ENCODE measurements around the gene CHURC1. TPM values are rescaled to one million over a fixed set of nuclear protein-coding genes. Genes with fewer than 3 reads are reported as not detected.

CHURC1 gene
- polyA plus RNA-seq, 1 donor (not counting 4 experiments of a cell fraction or from before 2014, with no cell fraction given): 126 TPM

- H3K4me3 ChIP-seq (ENCODE audit: control insufficient read depth in 2 of 3, extremely low read depth in 1 of 3, insufficient read depth in 2 of 3, low read depth in 1 of 3, low read length in 3 of 3): no peak overlapping the region
- H3K36me3 ChIP-seq (ENCODE audit: control insufficient read depth in 2 of 2, extremely low read depth in 1 of 2, insufficient read depth in 2 of 2, low read length in 2 of 2): peaks cover 0 to 13% of the 10 kb centered on the region in 2 experiments
- DNase-seq (ENCODE audit: low read depth, low spot score) (no peak), FAIRE-seq (no peak)
- no peak for TF ChIP-seq CTCF (optimal IDR thresholded peaks at IDR 0.05 in 1 of 3, IDR thresholded peaks at IDR 0.05 in 1 of 3, conservative IDR thresholded peaks at IDR 0.05 in 1 of 3; ENCODE audit: extremely low read depth in 1 of 3, insufficient read depth in 2 of 3, low read length in 3 of 3)
- no peak for TF ChIP-seq EZH2 (IDR thresholded peaks at IDR 0.05; ENCODE audit: low read length)
- no peaks in the 10 kb centered on the region for H3K9me1 ChIP-seq (ENCODE audit: control insufficient read depth, extremely low read depth, insufficient read depth, low read length)
- H3K9me3 ChIP-seq (ENCODE audit: control insufficient read depth, low read depth, low read length): no peaks in the 10 kb centered on the region
- dilution Hi-C loops (cut with MboI; ENCODE audit: extremely low pct_ligation_motif_present, low sequenced_read_pairs): no loop called here
- H3K4me1 ChIP-seq (ENCODE audit: control insufficient read depth, extremely low read depth, insufficient read depth, low read length): peaks cover 16% of the 10 kb centered on the region
- H4K20me1 ChIP-seq (ENCODE audit: control insufficient read depth, extremely low read depth, insufficient read depth, low read length): no peaks in the 10 kb centered on the region
- no peak overlapping the region for H2AFZ ChIP-seq (ENCODE audit: control insufficient read depth, low read length)
- no peaks in the 10 kb centered on the region for H3K27me3 ChIP-seq (ENCODE audit: control insufficient read depth, extremely low read depth, insufficient read depth, low read length)
- H3K27ac ChIP-seq (ENCODE audit: control insufficient read depth, insufficient read depth, low read length): no peak overlapping the region
- no peak overlapping the region for H3K9ac ChIP-seq (ENCODE audit: control insufficient read depth, extremely low read depth, insufficient read depth, low read length)
- no peak overlapping the region for H3K4me2 ChIP-seq (ENCODE audit: control insufficient read depth, extremely low read depth, insufficient read depth, low read depth, low read length)
- peaks cover 4% of the 10 kb centered on the region for H3K79me2 ChIP-seq (ENCODE audit: control insufficient read depth, insufficient read depth, low read length)
Measured at GRCh38 chr14:64944041-64944440, 29.8 kb downstream of the CHURC1 start.

GRCh38 chr14:64944861-64945260 lies 30.6 kb downstream of the CHURC1 start:
- Histone ChIP-seq H3K27me3 (ENCODE audit: control insufficient read depth, extremely low read depth, insufficient read depth, low read length) (no peaks in the 10 kb centered on the region), H3K27ac (ENCODE audit: control insufficient read depth, insufficient read depth, low read length) (no peak overlapping the region), H4K20me1 (ENCODE audit: control insufficient read depth, extremely low read depth, insufficient read depth, low read length) (no peaks in the 10 kb centered on the region), H3K9me1 (ENCODE audit: control insufficient read depth, extremely low read depth, insufficient read depth, low read length) (no peaks in the 10 kb centered on the region), H3K4me1 (ENCODE audit: control insufficient read depth, extremely low read depth, insufficient read depth, low read length) (peaks cover 16% of the 10 kb centered on the region), H3K36me3 (ENCODE audit: control insufficient read depth in 2 of 2, extremely low read depth in 1 of 2, insufficient read depth in 2 of 2, low read length in 2 of 2) (peaks cover 0 to 7% of the 10 kb centered on the region in 2 experiments), H3K9ac (ENCODE audit: control insufficient read depth, extremely low read depth, insufficient read depth, low read length) (no peak overlapping the region), H2AFZ (ENCODE audit: control insufficient read depth, low read length) (no peak overlapping the region), H3K4me2 (ENCODE audit: control insufficient read depth, extremely low read depth, insufficient read depth, low read depth, low read length) (no peak overlapping the region), H3K4me3 (ENCODE audit: control insufficient read depth in 2 of 3, extremely low read depth in 1 of 3, insufficient read depth in 2 of 3, low read depth in 1 of 3, low read length in 3 of 3) (no peak overlapping the region), H3K9me3 (ENCODE audit: control insufficient read depth, low read depth, low read length) (no peaks in the 10 kb centered on the region), H3K79me2 (ENCODE audit: control insufficient read depth, insufficient read depth, low read length) (peaks cover 4% of the 10 kb centered on the region)
- FAIRE-seq (no peak), DNase-seq (ENCODE audit: low read depth, low spot score) (no peak)
- no peak for TF ChIP-seq CTCF (optimal IDR thresholded peaks at IDR 0.05 in 1 of 3, IDR thresholded peaks at IDR 0.05 in 1 of 3, conservative IDR thresholded peaks at IDR 0.05 in 1 of 3; ENCODE audit: extremely low read depth in 1 of 3, insufficient read depth in 2 of 3, low read length in 3 of 3)
- TF ChIP-seq EZH2 (IDR thresholded peaks at IDR 0.05; ENCODE audit: low read length): no peak
- dilution Hi-C loops (cut with MboI; ENCODE audit: extremely low pct_ligation_motif_present, low sequenced_read_pairs): no loop called here

Measured in keratinocyte (primary cell).